Gastrocnemius medialis (tissue), 4 donors: ENCODE measurements around the gene CIB4.

Experiments
- POLR2A ChIP-seq, 2 donors: fragments of 450-650 bp; IDR thresholded peaks; one replicate each; pipeline ENCODE4 v1.6.1; 2017; ENCODE audit warnings: antibody characterized with exemption in 2 of 2, mild to moderate bottlenecking in 2 of 2, moderate library complexity in 2 of 2
- TF ChIP-seq, protein P1 (sequence below), 5 experiments: fragments of 450-650 bp in 3 of 5; fragments of 200-600 bp in 2 of 5; sonication (generic) in 2 of 5; IDR thresholded peaks in 4 of 5; conservative IDR thresholded peaks in 1 of 5; 1 replicate in 4 of 5; 2 replicates in 1 of 5; pipeline ENCODE4 v1.5.1; 2016 to 2019; ENCODE audit warnings: antibody characterized with exemption in 5 of 5, mild to moderate bottlenecking in 3 of 5, moderate library complexity in 3 of 5

DNA sequence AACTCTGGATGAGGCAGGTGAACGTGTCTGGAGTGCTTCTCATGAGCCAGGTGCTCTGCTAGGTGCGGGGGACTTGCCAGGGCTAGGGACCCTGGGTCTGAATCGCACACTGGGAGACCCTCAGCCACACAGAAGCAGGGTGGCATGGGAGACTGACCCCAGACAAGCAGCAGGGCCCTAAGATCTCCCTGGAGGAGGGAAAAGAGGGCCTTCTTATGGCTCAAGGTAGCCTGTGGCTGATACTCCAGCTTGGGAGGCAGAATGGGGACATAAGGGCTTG is 12.8 kb upstream of the CIB4 start:
- TF ChIP-seq, protein P1, sequence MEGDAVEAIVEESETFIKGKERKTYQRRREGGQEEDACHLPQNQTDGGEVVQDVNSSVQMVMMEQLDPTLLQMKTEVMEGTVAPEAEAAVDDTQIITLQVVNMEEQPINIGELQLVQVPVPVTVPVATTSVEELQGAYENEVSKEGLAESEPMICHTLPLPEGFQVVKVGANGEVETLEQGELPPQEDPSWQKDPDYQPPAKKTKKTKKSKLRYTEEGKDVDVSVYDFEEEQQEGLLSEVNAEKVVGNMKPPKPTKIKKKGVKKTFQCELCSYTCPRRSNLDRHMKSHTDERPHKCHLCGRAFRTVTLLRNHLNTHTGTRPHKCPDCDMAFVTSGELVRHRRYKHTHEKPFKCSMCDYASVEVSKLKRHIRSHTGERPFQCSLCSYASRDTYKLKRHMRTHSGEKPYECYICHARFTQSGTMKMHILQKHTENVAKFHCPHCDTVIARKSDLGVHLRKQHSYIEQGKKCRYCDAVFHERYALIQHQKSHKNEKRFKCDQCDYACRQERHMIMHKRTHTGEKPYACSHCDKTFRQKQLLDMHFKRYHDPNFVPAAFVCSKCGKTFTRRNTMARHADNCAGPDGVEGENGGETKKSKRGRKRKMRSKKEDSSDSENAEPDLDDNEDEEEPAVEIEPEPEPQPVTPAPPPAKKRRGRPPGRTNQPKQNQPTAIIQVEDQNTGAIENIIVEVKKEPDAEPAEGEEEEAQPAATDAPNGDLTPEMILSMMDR (IDR thresholded peaks at IDR 0.05 in 4 of 5, conservative IDR thresholded peaks at IDR 0.05 in 1 of 5) = no peak
- TF ChIP-seq POLR2A (IDR thresholded peaks at IDR 0.05) = no peak
